Stimulated activated CD4-positive, alpha-beta T cell treated with anti-CD3 and anti-CD28 coated beads, Interleukin-4, amount 100 ng/mL, for 4 hours (primary cell): Measurements from ENCODE around the gene SLC25A53.
"Not testable (repeated sequence)": the region's sequence is repeated elsewhere in the genome, so short reads cannot be mapped to it uniquely, and the experiment has no call there.

Experiments
- DNase-seq, 2 experiments: peaks; one replicate each; pipeline ENCODE4 v3.0.0-alpha.2; 2020

The SLC25A53 gene

DNA sequence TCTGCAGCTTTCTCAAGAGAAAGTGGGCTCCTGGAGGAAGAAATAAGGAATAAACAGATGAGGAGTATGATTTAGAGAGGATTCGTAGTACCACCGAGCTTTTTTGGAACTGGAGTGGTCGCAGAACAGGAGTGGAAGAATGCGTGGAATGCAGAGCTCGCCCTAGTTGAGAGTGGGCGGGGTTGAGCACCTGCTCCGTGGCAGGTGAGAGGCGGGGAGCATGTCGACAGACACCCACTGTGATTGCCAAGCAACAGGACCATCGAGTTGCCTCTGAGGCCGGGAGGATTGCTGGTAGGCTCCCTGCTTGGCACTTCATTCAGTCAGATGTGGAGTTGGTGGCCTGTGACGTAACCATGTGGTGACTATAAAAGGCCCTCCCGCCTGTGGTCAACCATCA, 101.9 kb downstream of the SLC25A53 start:
- DNase-seq = not testable (repeated sequence)
